Effector memory CD8-positive, alpha-beta T cell (primary cell): Measurements from ENCODE around the gene MYO5B.

Experiments used
- ATAC-seq: fragments of 150-1000 bp; cut with Tn5 transposase; replicated peaks from 2 replicates; pipeline ENCODE4 v1.10.0; 2021; ENCODE audit warnings: mild to moderate bottlenecking, moderate library complexity
- DNase-seq, 3 experiments: peaks; one replicate each; pipeline ENCODE4 v3.0.0; 2021
- H3K27ac Mint-ChIP-seq, 2 donors: one replicate each; pipeline ENCODE4 v1.8.0; 2022; ENCODE audit warnings: mild to moderate bottlenecking in 2 of 2, mixed read lengths in 2 of 2, moderate library complexity in 2 of 2
- H3K27me3 Mint-ChIP-seq, 2 donors: one replicate each; pipeline ENCODE4 v1.8.0; 2022; ENCODE audit warnings: mixed read lengths in 2 of 2
- H3K36me3 Mint-ChIP-seq: one replicate; pipeline ENCODE4 v1.8.0; 2022; ENCODE audit warnings: mild to moderate bottlenecking, moderate library complexity, mixed read lengths; ENCODE audit not compliant: insufficient read depth
- H3K4me1 Mint-ChIP-seq, 2 donors: one replicate each; pipeline ENCODE4 v1.8.0; 2022; ENCODE audit warnings: low read depth in 2 of 2, mixed read lengths in 2 of 2
- H3K4me3 Mint-ChIP-seq, 2 donors: one replicate each; pipeline ENCODE4 v1.8.0; 2022; ENCODE audit warnings: mild to moderate bottlenecking in 2 of 2, mixed read lengths in 2 of 2, moderate library complexity in 2 of 2
- H3K9me3 Mint-ChIP-seq, 2 donors: one replicate each; pipeline ENCODE4 v1.8.0; 2022; ENCODE audit warnings: mixed read lengths in 2 of 2

The MYO5B gene

DNA sequence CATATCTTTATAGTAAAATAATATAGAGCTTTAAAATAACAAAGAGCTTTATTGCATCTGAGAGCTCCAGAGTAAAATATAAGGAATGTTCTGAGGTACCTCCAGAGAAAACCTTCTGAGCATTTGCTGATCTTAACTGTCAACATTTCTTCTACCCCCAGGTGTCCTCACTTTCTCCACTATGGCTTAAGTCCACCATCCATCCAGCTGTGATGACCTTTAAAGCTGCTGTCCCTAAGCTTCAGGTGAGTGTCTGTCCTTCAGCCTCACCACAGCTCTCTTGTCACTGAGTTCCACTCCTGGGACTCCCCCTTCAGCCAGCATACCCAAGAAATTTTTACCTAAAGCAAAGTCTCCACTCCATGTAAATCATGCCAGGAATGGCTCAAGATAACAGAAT is 137.9 kb downstream of the MYO5B start:
- Mint-ChIP-seq H3K27ac (no peak overlapping the region), H3K4me1 (no peaks in the 10 kb centered on the region), H3K36me3 (no peaks in the 10 kb centered on the region), H3K9me3 (no peaks in the 10 kb centered on the region), H3K4me3 (no peak overlapping the region), H3K27me3 (peaks cover 49 to 66% of the 10 kb centered on the region in 2 donors)
- ATAC-seq (no peak), DNase-seq (no peak)

DNA sequence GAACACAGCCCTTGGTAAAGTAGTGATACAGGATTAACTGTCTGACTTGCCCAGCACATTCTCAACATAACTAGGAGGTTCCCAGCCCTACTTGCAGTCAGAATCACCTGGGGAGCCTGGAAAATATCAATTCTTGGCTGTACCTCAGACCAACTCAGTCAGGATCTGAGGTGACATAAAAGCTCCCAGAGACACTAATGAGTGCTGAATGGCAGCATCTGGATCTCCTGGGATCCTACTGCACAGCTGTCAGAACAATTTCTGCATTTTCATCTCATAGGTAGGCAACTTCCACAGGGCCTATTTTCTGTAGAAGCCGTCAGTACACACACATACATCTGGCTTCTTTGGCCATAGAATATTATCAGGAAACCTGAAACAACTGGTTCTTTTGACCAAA is 138.8 kb downstream of the MYO5B start:
- no peak overlapping the region for H3K4me3 Mint-ChIP-seq
- DNase-seq (no peak), ATAC-seq (no peak)
- H3K36me3 Mint-ChIP-seq, result no peaks in the 10 kb centered on the region
- H3K9me3 Mint-ChIP-seq, result no peaks in the 10 kb centered on the region
- peaks cover 46 to 71% of the 10 kb centered on the region in 2 donors for H3K27me3 Mint-ChIP-seq
- H3K4me1 Mint-ChIP-seq, result no peaks in the 10 kb centered on the region
- no peak overlapping the region for H3K27ac Mint-ChIP-seq

DNA sequence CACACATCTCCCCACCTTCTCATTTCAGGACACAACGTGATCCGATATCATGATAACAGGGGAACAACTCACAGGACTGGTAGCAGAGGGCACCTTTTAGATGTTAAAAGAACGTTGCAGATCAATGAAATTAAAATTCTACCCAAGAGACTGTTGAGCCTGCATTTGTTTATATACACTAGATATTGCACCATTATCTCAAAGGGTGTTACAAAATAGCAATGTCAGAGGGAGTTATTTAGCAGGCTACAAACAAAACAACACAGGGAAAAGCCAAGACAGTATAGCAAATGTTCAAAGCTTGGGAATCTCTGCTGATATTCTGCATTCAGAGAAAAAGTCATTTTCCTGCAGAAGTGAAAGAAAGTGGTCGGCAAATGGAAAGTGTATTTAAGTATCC is 139.5 kb downstream of the MYO5B start:
- Mint-ChIP-seq H3K9me3 (no peaks in the 10 kb centered on the region), H3K27ac (no peak overlapping the region), H3K27me3 (peaks cover 39 to 72% of the 10 kb centered on the region in 2 donors), H3K36me3 (no peaks in the 10 kb centered on the region), H3K4me1 (no peaks in the 10 kb centered on the region), H3K4me3 (no peak overlapping the region)
- ATAC-seq (no peak), DNase-seq (no peak)

DNA sequence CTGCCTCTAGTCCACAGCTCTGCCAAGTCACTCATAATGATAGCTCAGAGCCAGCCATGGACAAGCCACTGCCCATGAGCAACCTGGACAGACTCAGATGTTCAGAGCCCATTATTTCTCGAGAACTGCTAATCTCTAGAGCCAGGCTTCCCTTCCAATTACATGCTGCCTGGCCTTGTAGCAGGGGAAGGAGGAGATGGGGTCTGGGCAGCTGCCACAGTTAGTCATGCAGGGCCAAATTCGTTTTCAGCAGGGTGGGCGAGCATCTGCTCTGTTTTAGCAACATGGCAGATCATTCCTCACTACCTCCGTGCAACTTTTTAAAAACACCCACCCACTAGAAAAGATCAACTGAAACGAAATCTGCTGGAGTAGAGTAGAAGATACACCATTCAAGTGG is 141.8 kb downstream of the MYO5B start:
- Mint-ChIP-seq H3K4me1 (no peaks in the 10 kb centered on the region), H3K4me3 (no peak overlapping the region), H3K27ac (no peak overlapping the region), H3K9me3 (no peaks in the 10 kb centered on the region), H3K36me3 (no peaks in the 10 kb centered on the region), H3K27me3 (peaks cover 24 to 51% of the 10 kb centered on the region in 2 donors)
- ATAC-seq (no peak), DNase-seq (no peak)

DNA sequence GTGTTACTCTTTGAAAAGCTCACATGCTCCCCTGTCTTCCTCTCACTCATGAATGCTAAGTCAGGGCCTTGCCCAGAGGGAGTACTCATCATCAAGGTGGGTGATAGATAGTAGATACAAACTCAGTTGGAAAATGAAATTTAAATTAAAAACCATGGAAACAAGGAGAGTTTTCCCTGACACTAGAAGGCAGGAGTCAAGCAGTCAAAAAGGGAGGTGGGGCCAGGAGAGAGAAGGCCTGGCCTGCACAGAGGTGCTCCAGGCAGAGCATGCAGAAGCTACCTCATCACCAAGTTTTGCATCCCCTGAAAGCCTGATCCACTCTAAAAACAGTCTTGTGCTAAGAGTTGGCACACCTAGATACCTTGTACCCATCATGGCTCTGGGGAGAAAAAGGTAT is 143.7 kb downstream of the MYO5B start:
- Mint-ChIP-seq H3K27ac (no peak overlapping the region), H3K27me3 (peaks cover 17 to 40% of the 10 kb centered on the region in 2 donors), H3K9me3 (no peaks in the 10 kb centered on the region), H3K4me3 (no peak overlapping the region), H3K4me1 (no peaks in the 10 kb centered on the region), H3K36me3 (peaks cover 3% of the 10 kb centered on the region)
- DNase-seq (no peak), ATAC-seq (no peak)

DNA sequence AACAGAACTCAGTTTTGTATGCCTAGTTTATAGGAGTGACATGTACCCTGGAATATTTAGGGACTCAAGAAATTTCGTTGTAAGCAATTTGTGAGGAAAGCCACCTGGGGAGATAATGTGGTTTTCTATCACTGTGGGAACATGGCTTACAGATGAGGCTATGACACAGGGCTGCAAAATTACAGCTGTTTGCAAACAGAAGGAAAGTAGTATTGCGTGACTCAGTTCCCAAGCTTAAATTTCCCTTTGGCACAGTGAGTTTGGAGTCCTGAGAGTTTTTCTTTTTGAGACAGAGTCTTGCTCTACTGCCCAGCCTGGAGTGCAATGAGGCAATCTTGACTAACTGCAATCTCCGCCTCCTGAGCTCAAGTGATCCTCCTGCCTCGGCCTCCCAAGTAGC is 149.8 kb downstream of the MYO5B start:
- Mint-ChIP-seq H3K4me1 (no peaks in the 10 kb centered on the region), H3K27me3 (peaks cover 33 to 41% of the 10 kb centered on the region in 2 donors), H3K27ac (no peak overlapping the region), H3K9me3 (no peaks in the 10 kb centered on the region), H3K4me3 (no peak overlapping the region), H3K36me3 (peaks cover 3% of the 10 kb centered on the region)
- DNase-seq, result no peak
- ATAC-seq, result no peak

DNA sequence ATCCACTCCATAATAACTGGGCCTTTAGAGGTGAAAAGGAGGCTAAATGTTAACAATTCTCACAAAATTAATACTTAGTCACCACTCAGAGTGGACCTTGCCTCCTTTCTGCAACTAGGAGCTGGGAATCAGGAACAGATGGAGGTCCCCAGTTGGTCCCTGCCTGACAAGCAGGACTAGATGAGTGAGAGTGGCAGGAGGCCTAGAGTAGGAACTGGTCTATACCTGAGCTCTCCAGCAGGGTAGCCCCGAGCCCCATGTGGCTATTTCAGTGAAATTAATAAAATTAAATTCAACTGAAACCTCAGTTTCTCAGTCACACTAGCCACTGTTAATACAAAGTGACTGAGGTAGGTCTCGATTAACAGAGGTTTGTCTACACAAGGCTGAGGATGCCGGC is 150.5 kb downstream of the MYO5B start:
- ATAC-seq (no peak), DNase-seq (no peak)
- H3K4me3 Mint-ChIP-seq, result no peak overlapping the region
- H3K9me3 Mint-ChIP-seq, result no peaks in the 10 kb centered on the region
- no peaks in the 10 kb centered on the region for H3K4me1 Mint-ChIP-seq
- no peak overlapping the region for H3K27ac Mint-ChIP-seq
- H3K27me3 Mint-ChIP-seq, result peaks cover 36 to 46% of the 10 kb centered on the region in 2 donors
- H3K36me3 Mint-ChIP-seq, result peaks cover 3% of the 10 kb centered on the region

DNA sequence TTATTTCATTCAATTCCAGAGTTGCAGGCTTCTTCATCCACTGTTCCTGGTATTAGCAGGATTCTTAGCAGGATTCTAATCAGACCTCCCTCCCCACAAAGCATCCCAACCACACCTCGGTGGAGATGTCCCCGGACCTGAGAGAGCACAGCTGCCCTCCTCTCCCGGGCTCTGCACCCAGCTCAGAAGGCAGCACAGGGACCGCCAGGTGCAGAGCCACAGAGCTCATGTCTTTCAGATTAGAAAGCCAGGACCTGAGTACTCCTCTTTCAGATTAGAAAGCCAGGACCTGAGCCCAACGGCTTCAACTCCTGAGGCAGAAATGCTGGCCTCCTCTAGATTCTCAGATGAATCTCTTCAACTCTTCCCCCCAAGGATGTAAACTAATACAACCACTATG is 152.3 kb downstream of the MYO5B start:
- no peaks in the 10 kb centered on the region for H3K4me1 Mint-ChIP-seq
- no peak overlapping the region for H3K4me3 Mint-ChIP-seq
- no peak overlapping the region for H3K27ac Mint-ChIP-seq
- no peaks in the 10 kb centered on the region for H3K9me3 Mint-ChIP-seq
- H3K36me3 Mint-ChIP-seq, result peaks cover 3% of the 10 kb centered on the region
- ATAC-seq (no peak), DNase-seq (no peak)
- peaks cover 41 to 46% of the 10 kb centered on the region in 2 donors for H3K27me3 Mint-ChIP-seq

DNA sequence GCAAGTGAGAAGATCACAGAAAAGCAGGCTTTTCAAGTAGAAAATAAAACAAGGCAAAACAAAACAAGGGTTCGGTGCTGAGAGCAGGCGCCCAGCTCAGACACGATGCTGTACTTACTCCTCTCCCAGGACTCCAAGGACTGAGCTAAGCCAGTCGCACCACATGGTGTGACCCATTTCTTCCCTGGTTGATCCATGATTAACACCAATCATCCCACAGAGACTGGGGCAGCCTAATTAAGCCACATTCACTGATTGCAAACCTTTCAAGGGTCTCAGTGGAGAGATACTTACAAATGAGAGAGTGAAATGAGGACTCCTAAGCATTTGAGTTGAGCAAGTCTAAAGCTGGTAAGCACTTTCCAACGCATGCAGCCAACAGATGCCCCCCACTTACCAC is 155.2 kb downstream of the MYO5B start:
- Mint-ChIP-seq H3K9me3 (no peaks in the 10 kb centered on the region), H3K27me3 (peaks cover 37 to 39% of the 10 kb centered on the region in 2 donors), H3K4me3 (no peak overlapping the region), H3K36me3 (no peaks in the 10 kb centered on the region), H3K4me1 (no peaks in the 10 kb centered on the region), H3K27ac (no peak overlapping the region)
- ATAC-seq (no peak), DNase-seq (no peak)

DNA sequence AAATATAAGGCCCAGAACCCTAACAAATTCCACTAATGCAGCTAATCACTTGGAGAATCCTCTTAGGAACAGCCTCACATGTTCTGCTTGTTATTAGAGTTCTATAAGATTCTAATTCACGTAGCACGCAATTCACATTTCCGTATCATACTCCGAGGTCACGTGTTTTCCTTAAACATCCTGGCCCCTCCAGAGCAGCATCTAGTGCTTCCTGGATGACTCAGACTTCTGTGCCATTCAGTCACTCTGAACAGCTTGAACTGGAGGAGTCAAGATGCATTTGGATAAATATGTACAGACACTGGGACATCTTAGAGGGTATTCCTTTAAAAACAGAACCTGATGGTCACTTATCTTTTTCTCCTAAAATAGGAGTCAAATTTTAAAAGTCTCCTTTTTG is 156.5 kb downstream of the MYO5B start:
- no peak overlapping the region for H3K4me3 Mint-ChIP-seq
- H3K9me3 Mint-ChIP-seq, result no peaks in the 10 kb centered on the region
- no peak for ATAC-seq
- H3K27me3 Mint-ChIP-seq, result peaks cover 33 to 39% of the 10 kb centered on the region in 2 donors
- H3K36me3 Mint-ChIP-seq, result no peaks in the 10 kb centered on the region
- no peaks in the 10 kb centered on the region for H3K4me1 Mint-ChIP-seq
- no peak for DNase-seq
- no peak overlapping the region for H3K27ac Mint-ChIP-seq

DNA sequence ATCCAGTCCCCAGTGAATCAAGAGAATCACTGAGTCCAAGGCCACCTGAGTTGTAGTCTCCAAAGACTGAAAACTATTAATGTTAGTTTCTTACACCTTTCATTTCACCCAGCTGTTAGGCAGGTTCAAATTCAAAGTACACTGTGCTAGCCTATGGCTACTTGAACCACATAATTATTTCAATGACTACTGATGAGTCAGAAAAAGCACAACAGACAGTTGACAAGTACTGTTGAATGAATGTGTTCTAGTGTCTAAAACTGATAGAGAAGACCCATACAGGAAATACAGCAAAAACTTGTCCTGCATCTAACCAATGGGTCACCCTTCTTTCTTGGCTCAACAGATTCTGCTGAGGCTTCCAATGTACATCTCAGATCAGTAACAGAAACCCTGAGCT is 160.9 kb downstream of the MYO5B start:
- H3K27ac Mint-ChIP-seq, result no peak overlapping the region
- H3K27me3 Mint-ChIP-seq, result peaks cover 26 to 42% of the 10 kb centered on the region in 2 donors
- no peak for ATAC-seq
- no peaks in the 10 kb centered on the region for H3K36me3 Mint-ChIP-seq
- H3K9me3 Mint-ChIP-seq, result no peaks in the 10 kb centered on the region
- no peak for DNase-seq
- H3K4me1 Mint-ChIP-seq, result no peaks in the 10 kb centered on the region
- H3K4me3 Mint-ChIP-seq, result no peak overlapping the region

DNA sequence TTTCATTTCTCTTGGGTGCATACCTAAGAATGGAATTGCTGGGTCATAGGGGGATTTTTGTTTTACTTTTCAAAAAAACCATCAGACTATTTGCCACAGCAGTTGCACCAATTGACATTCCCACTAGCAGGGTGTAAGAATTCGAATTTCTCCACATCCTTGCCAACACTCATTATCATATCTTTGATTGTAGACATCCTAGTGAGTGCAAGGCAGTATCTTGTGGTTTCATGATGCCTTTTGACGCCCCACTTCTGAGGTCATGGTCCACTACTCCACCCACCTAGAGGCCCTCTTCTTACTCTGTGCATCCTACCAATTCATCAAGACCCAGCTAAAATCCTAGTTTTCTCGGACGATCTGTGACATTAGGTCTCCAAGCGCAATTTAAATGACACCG is 161.9 kb downstream of the MYO5B start:
- no peaks in the 10 kb centered on the region for H3K9me3 Mint-ChIP-seq
- DNase-seq, result no peak
- H3K27me3 Mint-ChIP-seq, result peaks cover 25 to 49% of the 10 kb centered on the region in 2 donors
- H3K4me3 Mint-ChIP-seq, result no peak overlapping the region
- no peak overlapping the region for H3K27ac Mint-ChIP-seq
- no peaks in the 10 kb centered on the region for H3K36me3 Mint-ChIP-seq
- H3K4me1 Mint-ChIP-seq, result no peaks in the 10 kb centered on the region
- ATAC-seq, result no peak

DNA sequence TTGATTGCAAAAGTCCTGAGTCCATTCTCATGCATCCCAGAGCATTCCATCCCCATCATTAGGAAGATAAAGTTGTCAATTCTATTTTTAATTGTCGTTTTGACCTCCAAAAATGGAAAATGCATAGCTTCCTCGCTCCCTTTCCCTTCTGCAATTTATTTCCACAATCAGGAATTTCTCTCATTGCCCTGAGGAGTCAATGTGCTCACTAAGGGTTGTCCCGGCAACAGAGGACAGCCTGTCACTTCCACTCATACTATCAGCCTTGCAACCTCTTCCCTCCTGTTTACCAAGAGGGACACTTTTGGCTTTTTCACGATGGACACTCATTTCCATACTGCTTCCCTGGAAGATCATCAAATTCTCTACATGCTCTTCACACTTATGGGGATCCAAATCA is 164.8 kb downstream of the MYO5B start:
- H3K27ac Mint-ChIP-seq, result no peak overlapping the region
- no peak for DNase-seq
- ATAC-seq, result no peak
- no peaks in the 10 kb centered on the region for H3K36me3 Mint-ChIP-seq
- H3K4me3 Mint-ChIP-seq, result no peak overlapping the region
- H3K4me1 Mint-ChIP-seq, result no peaks in the 10 kb centered on the region
- no peaks in the 10 kb centered on the region for H3K9me3 Mint-ChIP-seq
- H3K27me3 Mint-ChIP-seq, result peaks cover 31 to 61% of the 10 kb centered on the region in 2 donors

DNA sequence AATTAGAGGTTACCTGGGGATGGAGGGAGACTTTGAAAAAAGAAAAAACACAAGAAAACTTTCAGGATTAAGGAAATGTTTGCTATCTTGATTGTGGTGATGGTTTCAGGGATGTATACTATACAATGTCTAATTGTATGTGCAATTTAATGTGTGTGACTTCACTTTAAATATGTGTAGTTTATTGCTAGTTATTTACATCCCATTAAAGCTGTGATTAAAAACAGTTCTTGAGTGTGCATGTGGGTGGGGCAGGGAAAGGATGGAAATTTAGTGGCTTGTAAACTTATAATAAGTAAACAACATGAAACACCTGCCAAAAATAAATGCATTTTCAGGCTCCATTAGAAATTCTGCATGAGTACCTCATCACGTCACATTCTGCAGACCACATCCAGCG is 167.0 kb downstream of the MYO5B start:
- Mint-ChIP-seq H3K4me1 (no peaks in the 10 kb centered on the region), H3K9me3 (no peaks in the 10 kb centered on the region), H3K27ac (no peak overlapping the region), H3K36me3 (no peaks in the 10 kb centered on the region), H3K4me3 (no peak overlapping the region), H3K27me3 (peaks cover 32 to 61% of the 10 kb centered on the region in 2 donors)
- no peak for ATAC-seq
- no peak for DNase-seq

DNA sequence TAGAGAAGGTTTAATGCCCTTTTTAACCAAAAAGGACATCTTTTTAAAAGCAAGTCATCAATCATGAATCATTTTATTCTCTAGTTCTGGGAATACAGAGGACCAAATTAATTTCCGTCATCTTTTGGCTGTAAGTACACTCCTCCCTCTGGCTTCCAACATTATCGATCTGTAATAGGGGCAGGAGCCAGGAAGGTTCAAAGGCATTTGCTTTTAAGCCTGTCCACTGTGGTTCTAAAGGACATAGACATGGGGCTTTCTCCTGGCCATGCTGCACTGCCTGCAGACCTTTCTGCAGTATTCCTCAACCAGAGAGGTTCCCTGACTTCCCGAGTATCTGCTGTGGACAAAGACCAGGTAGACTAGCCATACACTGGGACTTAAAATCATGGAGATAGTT is 170.5 kb downstream of the MYO5B start:
- DNase-seq (no peak), ATAC-seq (no peak)
- H3K36me3 Mint-ChIP-seq, result no peaks in the 10 kb centered on the region
- peaks cover 54 to 80% of the 10 kb centered on the region in 2 donors for H3K27me3 Mint-ChIP-seq
- no peaks in the 10 kb centered on the region for H3K4me1 Mint-ChIP-seq
- no peaks in the 10 kb centered on the region for H3K9me3 Mint-ChIP-seq
- no peak overlapping the region for H3K27ac Mint-ChIP-seq
- no peak overlapping the region for H3K4me3 Mint-ChIP-seq
